BLaER1 (cell line): ENCODE measurements around the gene SLC9A6.

Experiments used
- H3K27ac ChIP-seq: shearing (Covaris generic); formaldehyde crosslinking; 2 replicates; pipeline ENCODE4 v1.8.1; 2022
- H3K27me3 ChIP-seq: shearing (Covaris generic); formaldehyde crosslinking; 2 replicates; pipeline ENCODE4 v1.8.1; 2022
- H3K36me3 ChIP-seq: shearing (Covaris generic); formaldehyde crosslinking; 2 replicates; pipeline ENCODE4 v1.8.1; 2022
- H3K4me1 ChIP-seq: shearing (Covaris generic); formaldehyde crosslinking; 2 replicates; pipeline ENCODE4 v1.8.1; 2022
- H3K4me2 ChIP-seq: shearing (Covaris generic); formaldehyde crosslinking; 2 replicates; pipeline ENCODE4 v1.8.1; 2022
- H3K4me3 ChIP-seq: shearing (Covaris generic); formaldehyde crosslinking; 2 replicates; pipeline ENCODE4 v1.8.1; 2022
- H3K9ac ChIP-seq: shearing (Covaris generic); formaldehyde crosslinking; 2 replicates; pipeline ENCODE4 v1.8.1; 2022
- H3K9me3 ChIP-seq: shearing (Covaris generic); formaldehyde crosslinking; 2 replicates; pipeline ENCODE4 v1.8.1; 2022
- H4K20me1 ChIP-seq: shearing (Covaris generic); formaldehyde crosslinking; 2 replicates; pipeline ENCODE4 v1.8.1; 2022
- Cebpa-rat ChIP-seq: shearing (Covaris generic); IDR thresholded peaks from 2 replicates; pipeline ENCODE4 v1.8.1; 2022

The SLC9A6 gene

DNA sequence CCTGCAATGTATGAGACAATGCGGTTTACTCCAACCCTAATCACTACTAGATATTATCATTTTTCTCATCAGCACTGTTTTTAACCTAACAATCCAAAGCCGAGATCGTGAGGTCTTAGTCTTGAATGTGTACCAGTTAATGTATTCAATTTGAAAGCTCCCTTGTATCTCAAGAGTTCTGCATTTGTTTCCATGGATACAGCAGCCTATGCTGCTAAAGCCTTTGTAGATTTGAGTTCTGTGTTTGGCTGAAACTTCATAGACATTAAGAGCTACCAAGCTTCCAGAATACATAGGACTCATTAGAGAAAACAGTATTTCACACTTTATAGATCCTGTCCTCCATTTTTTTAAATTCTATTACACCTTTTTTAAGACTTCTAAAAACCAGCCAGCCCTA, 39.9 kb downstream of the SLC9A6 start:
- peaks cover 6% of the 10 kb centered on the region; the same call in 1 of the 2 replicates for H3K36me3 ChIP-seq

DNA sequence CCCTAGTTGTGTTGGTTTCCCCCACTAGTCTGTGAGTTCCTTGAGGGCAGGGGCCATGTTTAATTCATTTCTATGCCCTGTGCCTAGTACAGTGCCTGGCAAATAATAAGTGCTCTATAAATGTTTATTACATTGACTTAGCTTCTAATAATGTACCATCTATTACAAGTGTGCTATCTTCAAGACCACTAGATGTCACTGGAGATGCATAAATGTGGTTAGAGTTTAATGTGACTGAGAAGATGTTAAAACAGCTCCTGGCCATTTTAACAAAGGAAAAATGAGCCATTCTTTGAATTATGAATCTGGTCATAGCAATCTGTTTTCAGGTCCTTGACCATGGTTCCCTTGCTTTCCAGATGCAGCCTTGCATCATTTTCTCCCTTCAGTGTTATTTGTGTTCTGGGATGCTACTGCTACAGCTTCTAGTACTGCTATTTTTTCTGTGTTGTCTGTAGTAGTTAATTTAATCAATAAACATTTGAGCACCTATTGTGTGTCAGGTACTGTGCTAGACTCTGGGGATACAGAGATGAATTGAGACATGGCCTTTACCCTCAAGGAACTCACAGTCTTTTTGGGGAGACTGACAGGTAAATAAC, 43.2 kb downstream of the SLC9A6 start:
- no peak overlapping the region for H3K27ac ChIP-seq
- H3K36me3 ChIP-seq: no peaks in the 10 kb centered on the region
- peaks cover 21% of the 10 kb centered on the region for H3K4me1 ChIP-seq
- peaks cover 19% of the 10 kb centered on the region; the same call in 1 of the 2 replicates for H4K20me1 ChIP-seq
- peaks cover 92% of the 10 kb centered on the region for H3K27me3 ChIP-seq
- no peak overlapping the region for H3K4me3 ChIP-seq
- no peaks in the 10 kb centered on the region for H3K9me3 ChIP-seq
- TF ChIP-seq Cebpa-rat: no peak
- H3K9ac ChIP-seq: no peak overlapping the region
- H3K4me2 ChIP-seq: no peak overlapping the region

More for the DNA sequence above, 39.9 kb downstream of the SLC9A6 start:
- H3K4me3 ChIP-seq: no peak overlapping the region
- H4K20me1 ChIP-seq: peaks cover 15% of the 10 kb centered on the region; the same call in 1 of the 2 replicates
- no peak overlapping the region for H3K9ac ChIP-seq
- H3K27ac ChIP-seq: no peak overlapping the region
- H3K27me3 ChIP-seq: peaks cover 84% of the 10 kb centered on the region
- no peaks in the 10 kb centered on the region for H3K9me3 ChIP-seq
- TF ChIP-seq Cebpa-rat: no peak
- peaks cover 3% of the 10 kb centered on the region for H3K4me1 ChIP-seq
- H3K4me2 ChIP-seq: no peak overlapping the region

DNA sequence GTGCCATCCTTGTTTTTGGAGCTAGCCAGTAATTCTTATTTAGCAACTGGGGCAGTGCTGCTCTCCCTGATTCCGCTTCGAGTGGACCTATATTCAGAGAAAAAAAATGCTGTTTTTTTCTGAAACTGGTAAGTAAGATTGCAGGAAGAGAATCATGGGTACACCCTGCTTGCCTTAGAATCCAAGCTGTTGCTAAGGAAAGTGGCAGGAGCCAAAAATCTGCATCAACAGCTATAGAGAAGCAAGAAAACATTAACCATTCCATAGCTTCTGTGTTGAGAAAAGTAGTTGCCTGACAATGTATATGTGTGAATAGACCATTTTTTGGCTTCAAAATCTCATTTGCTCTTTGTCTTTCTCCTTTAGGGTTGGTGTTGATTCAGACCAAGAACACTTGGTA, 44.5 kb downstream of the SLC9A6 start:
- no peak overlapping the region for H3K9ac ChIP-seq
- H3K27me3 ChIP-seq: peaks cover 96% of the 10 kb centered on the region
- peaks cover 21% of the 10 kb centered on the region for H3K4me1 ChIP-seq
- H3K9me3 ChIP-seq: no peaks in the 10 kb centered on the region
- no peak overlapping the region for H3K27ac ChIP-seq
- H3K4me3 ChIP-seq: no peak overlapping the region
- no peak for TF ChIP-seq Cebpa-rat
- peak overlapping the region; percentile 32; the same call in 1 of the 2 replicates for H3K4me2 ChIP-seq
- peaks cover 28% of the 10 kb centered on the region; the same call in 1 of the 2 replicates for H4K20me1 ChIP-seq
- H3K36me3 ChIP-seq: no peaks in the 10 kb centered on the region

DNA sequence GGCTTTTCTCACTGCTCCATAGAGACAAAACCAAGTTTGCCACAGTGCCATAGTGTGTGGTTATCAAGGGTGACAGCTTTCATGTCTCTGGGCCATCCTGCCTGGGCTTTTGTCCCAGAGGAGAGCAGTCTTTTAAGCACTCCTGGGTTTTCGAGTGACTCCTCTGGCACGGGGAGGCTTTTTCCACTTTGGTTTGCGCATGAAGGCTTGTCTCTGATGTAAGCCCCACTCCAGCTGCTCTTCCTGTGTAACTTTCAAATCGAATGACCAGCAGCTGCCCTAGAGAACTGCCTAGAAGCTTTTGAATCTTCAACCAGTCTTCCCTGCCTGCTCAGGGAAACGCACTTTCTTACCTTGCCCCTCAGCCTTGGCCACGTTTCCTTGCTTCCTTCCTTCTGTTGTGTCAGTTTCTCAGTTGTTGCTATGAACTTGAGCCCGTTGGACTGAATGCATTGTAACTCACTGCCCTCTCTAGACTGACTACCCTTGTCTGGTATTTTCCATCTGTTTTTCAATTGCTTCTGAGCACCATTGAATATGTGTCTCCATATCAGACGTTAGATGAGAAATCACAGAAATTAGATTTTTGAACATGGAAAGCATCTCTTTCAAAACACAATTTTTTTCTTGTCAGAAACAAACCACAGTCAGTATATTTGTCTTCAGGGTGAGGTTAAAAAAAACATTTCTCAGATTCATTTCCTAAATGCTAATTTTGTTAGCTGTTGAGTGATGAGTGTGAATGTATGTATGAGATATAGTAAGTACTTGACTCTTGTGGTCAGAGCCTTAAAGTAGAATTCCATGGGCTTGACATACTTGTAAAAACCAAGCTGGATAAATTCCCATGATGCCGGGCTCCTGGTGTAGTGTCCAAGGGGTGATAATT, 45.3 kb downstream of the SLC9A6 start:
- no peaks in the 10 kb centered on the region for H3K36me3 ChIP-seq
- H3K9me3 ChIP-seq: no peaks in the 10 kb centered on the region
- H3K4me1 ChIP-seq: peaks cover 21% of the 10 kb centered on the region
- peak overlapping the region; percentile 32 for H3K4me2 ChIP-seq
- no peak overlapping the region; the same call in 1 of the 2 replicates for H3K27ac ChIP-seq
- peak overlapping the region; percentile 21; the same call in 1 of the 2 replicates for H3K9ac ChIP-seq
- TF ChIP-seq Cebpa-rat: no peak
- no peak overlapping the region for H3K4me3 ChIP-seq
- H4K20me1 ChIP-seq: peaks cover 28% of the 10 kb centered on the region; the same call in 1 of the 2 replicates
- H3K27me3 ChIP-seq: peaks cover 96% of the 10 kb centered on the region

DNA sequence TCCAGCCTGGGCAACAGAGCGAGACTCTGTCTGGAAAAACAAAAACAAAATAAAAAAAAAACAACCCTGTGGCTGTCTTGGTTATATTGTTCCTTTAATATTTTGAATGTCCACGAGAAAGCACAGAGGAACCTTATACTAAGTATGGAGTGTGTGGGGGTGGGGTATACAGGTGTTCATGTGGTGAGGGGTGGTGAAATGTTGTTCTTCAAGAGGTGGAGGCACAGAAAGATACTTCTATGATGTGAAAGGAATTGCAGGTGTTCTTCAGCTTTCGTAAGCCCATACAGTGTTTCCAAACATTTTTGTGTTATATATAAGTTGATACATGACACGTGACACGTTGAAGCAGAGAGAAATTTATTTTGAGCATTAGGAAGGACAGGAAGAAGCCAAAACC, 46.4 kb downstream of the SLC9A6 start:
- Histone ChIP-seq H3K36me3 (no peaks in the 10 kb centered on the region), H3K27ac (no peak overlapping the region), H3K4me2 (no peak overlapping the region), H3K9ac (no peak overlapping the region), H3K4me3 (no peak overlapping the region), H3K9me3 (no peaks in the 10 kb centered on the region), H3K27me3 (peaks cover 96% of the 10 kb centered on the region), H3K4me1 (peaks cover 21% of the 10 kb centered on the region), H4K20me1 (peaks cover 28% of the 10 kb centered on the region; the same call in 1 of the 2 replicates)
- no peak for TF ChIP-seq Cebpa-rat

DNA sequence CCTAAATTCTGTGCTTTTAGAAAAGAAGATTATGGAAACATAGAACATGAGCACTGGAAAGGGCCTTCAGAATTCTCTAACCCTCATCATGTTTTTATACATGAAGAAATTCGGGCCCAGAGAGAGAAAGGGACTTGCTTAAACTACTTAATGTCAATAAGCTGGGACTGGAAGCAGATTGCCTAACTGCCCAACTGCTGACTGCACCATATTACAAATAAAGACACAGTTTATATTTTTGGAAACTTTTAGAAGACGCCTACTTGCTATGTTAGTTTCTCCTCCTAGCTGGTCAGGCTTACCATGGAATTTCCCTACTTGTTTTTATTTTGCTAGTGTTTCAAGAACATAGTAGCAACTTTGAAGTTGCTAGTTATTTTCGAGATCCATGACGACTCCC, 47.1 kb downstream of the SLC9A6 start:
- no peak overlapping the region for H3K4me3 ChIP-seq
- H3K4me2 ChIP-seq: no peak overlapping the region
- no peak for TF ChIP-seq Cebpa-rat
- no peak overlapping the region for H3K27ac ChIP-seq
- H3K36me3 ChIP-seq: no peaks in the 10 kb centered on the region
- H3K9me3 ChIP-seq: no peaks in the 10 kb centered on the region
- H3K4me1 ChIP-seq: peaks cover 21% of the 10 kb centered on the region
- H3K9ac ChIP-seq: no peak overlapping the region
- peaks cover 28% of the 10 kb centered on the region; the same call in 1 of the 2 replicates for H4K20me1 ChIP-seq
- peaks cover 94% of the 10 kb centered on the region for H3K27me3 ChIP-seq

DNA sequence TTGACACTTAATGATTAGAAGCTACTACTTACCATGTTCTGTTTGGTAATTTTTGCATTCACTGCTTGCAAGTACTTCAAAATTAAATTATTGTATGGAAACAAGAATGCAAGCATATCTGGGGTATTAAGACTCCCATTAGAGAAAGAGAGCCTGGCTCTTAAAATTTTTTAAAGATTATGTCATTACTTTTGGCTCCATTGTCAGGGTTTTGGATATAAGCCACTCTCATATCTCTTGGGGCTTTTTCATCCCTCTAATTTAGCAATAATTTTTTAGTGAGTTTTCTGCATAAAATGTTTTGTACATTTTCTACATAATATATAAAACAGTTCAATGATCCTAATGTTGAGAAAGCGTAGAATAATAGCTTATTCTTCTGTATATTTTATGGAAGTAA, 49.4 kb downstream of the SLC9A6 start:
- no peak overlapping the region for H3K27ac ChIP-seq
- no peaks in the 10 kb centered on the region for H3K9me3 ChIP-seq
- H3K4me2 ChIP-seq: no peak overlapping the region
- no peak overlapping the region for H3K9ac ChIP-seq
- peaks cover 24% of the 10 kb centered on the region; the same call in 1 of the 2 replicates for H4K20me1 ChIP-seq
- TF ChIP-seq Cebpa-rat: no peak
- H3K4me1 ChIP-seq: peaks cover 21% of the 10 kb centered on the region
- no peaks in the 10 kb centered on the region for H3K36me3 ChIP-seq
- no peak overlapping the region for H3K4me3 ChIP-seq
- peaks cover 97% of the 10 kb centered on the region for H3K27me3 ChIP-seq

DNA sequence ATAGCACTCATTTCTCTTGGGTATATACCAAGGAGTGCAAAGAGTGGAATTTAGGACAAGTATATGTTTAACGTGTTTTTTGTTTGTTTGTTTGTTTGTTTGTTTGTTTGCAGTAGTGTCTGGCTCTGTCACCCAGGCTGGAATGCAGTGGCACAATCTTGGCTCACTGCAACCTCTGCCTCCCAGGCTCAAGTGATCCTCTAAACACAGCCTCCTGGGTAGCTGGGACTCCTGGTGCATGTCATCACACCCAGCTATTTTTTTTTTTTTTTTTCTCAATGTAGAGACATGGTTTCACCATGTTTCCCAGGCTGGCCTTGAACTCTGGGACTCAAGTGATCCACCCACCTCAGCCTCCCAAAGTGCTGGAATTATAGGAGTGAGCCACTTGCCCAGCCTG, 50.4 kb downstream of the SLC9A6 start:
- Histone ChIP-seq H3K27ac (no peak overlapping the region), H4K20me1 (peaks cover 18% of the 10 kb centered on the region; the same call in 1 of the 2 replicates), H3K27me3 (peaks cover 97% of the 10 kb centered on the region), H3K36me3 (no peaks in the 10 kb centered on the region), H3K9me3 (no peaks in the 10 kb centered on the region), H3K4me2 (no peak overlapping the region), H3K9ac (no peak overlapping the region), H3K4me1 (peaks cover 12% of the 10 kb centered on the region), H3K4me3 (no peak overlapping the region)
- no peak for TF ChIP-seq Cebpa-rat

DNA sequence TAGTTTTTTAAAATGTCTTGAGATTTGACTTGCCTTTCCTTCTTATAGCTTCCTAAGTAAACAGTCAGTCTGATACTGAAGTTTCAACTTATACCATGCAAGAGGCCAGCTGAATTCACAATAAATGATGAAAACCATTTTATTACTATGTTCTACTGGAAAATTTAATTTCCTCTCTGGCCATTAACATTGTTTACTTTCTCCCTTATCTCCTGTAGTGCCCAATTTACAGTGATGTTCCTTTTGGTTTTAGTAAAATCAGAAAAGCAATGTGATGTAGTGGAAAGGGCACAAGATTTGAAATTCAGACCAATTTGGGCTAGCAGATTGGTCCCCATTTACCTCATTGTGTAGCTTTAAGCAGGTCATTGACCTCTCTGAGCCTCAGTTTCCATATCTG, 54.2 kb downstream of the SLC9A6 start:
- no peak overlapping the region for H3K4me3 ChIP-seq
- no peak overlapping the region for H3K4me2 ChIP-seq
- no peak for TF ChIP-seq Cebpa-rat
- peaks cover 10% of the 10 kb centered on the region; the same call in 1 of the 2 replicates for H4K20me1 ChIP-seq
- H3K27me3 ChIP-seq: peaks cover 92% of the 10 kb centered on the region
- H3K9ac ChIP-seq: no peak overlapping the region
- H3K36me3 ChIP-seq: peaks cover 12% of the 10 kb centered on the region; the same call in 1 of the 2 replicates
- no peaks in the 10 kb centered on the region for H3K9me3 ChIP-seq
- no peaks in the 10 kb centered on the region for H3K4me1 ChIP-seq
- H3K27ac ChIP-seq: no peak overlapping the region

DNA sequence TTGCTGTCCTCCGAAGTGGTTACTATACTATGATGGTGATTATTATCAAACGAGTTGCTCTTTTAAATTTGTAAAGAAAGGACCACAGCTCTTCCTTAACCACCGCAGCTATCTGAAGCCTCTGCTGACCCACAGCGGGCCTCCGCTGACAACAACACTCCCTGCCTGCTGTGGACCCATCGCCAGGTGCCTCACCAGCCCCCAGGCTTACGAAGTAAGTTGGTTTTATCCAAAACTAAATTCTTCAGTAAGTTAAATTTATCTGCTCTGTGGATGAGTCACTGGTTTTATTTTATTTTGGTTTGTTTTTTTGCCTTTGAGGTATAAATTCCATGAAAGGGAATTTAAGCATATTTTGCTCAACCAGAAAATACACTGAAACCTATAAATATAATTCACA, 54.7 kb downstream of the SLC9A6 start:
- Histone ChIP-seq H3K9ac (no peak overlapping the region), H3K27me3 (peaks cover 92% of the 10 kb centered on the region), H3K9me3 (no peaks in the 10 kb centered on the region), H3K27ac (no peak overlapping the region), H4K20me1 (peaks cover 9% of the 10 kb centered on the region; the same call in 1 of the 2 replicates), H3K4me3 (no peak overlapping the region), H3K4me1 (no peaks in the 10 kb centered on the region), H3K36me3 (peaks cover 12% of the 10 kb centered on the region; the same call in 1 of the 2 replicates), H3K4me2 (no peak overlapping the region)
- no peak for TF ChIP-seq Cebpa-rat
